ENCODE measurements around the gene ALG1. TPM values are rescaled to one million over a fixed set of nuclear protein-coding genes. Genes with fewer than 3 reads are reported as not detected.

ALG1 gene
- total and polyA plus RNA-seq, 2 of the 13 experiments (the other 11 are each of a cell fraction or from before 2014, with no cell fraction given) = 43.3 to 75.6 TPM

GRCh38 chr16:5044011-5044540 is 27.6 kb upstream of the ALG1 start:
- Histone ChIP-seq H3K27ac (ENCODE audit: extremely low read length, insufficient read depth, low read length) (no peak overlapping the region), H4K20me1 (ENCODE audit: insufficient read depth, low read length) (no peaks in the 10 kb centered on the region), H3K79me2 (ENCODE audit: insufficient read depth, low read length) (no peaks in the 10 kb centered on the region), H3K4me2 (ENCODE audit: low read depth, low read length) (no peak overlapping the region), H3K4me3 (replicated peaks in 1 of 3; ENCODE audit: insufficient read depth in 1 of 3, low read depth in 2 of 3, low read length in 3 of 3) (no peak overlapping the region), H3K36me3 (replicated peaks in 1 of 2; ENCODE audit: control insufficient read depth in 1 of 2, insufficient read depth in 2 of 2, low read length in 2 of 2) (no peaks in the 10 kb centered on the region), H2AFZ (ENCODE audit: low read length) (no peak overlapping the region), H3K9me3 (ENCODE audit: low read length) (no peaks in the 10 kb centered on the region), H3K9ac (ENCODE audit: insufficient read depth, low read depth, low read length) (no peak overlapping the region), H3K27me3 (ENCODE audit: control insufficient read depth in 1 of 2, insufficient read depth in 2 of 2, low read length in 2 of 2) (peaks cover 0 to 8% of the 10 kb centered on the region in 2 experiments; a peak in 2 of 5 replicates), H3K4me1 (ENCODE audit: insufficient read depth, low read length) (peaks cover 54% of the 10 kb centered on the region)
- no TSS peak for BruUV-seq (replicated peaks)
- WGBS (ENCODE audit: low lambda C conversion rate) = 71% methylated on average over 8 of the region's 8 CpGs
- in situ Hi-C loops (cut with HindIII; ENCODE audit: extremely low pct_ligation_motif_present, low pct_unique_long_range_greater_than_20kb) (no loop called here), intact Hi-C loops (cut with micrococcal nuclease; ENCODE audit: unreplicated experiment) (no loop called here)
- no peak for DNase-seq (ENCODE audit: low spot score)
- TF ChIP-seq ATF7-NPFF (CRISPR knock-in tag; IDR thresholded peaks at IDR 0.05; ENCODE audit: low read depth) (no peak), CHCHD3 (CRISPR knock-in tag; IDR thresholded peaks at IDR 0.05) (no peak), ATF3 (CRISPR knock-in tag; IDR thresholded peaks at IDR 0.05) (no peak), E2F2 (CRISPR knock-in tag; IDR thresholded peaks at IDR 0.05; ENCODE audit: borderline replicate concordance) (no peak), TCF7 (IDR thresholded peaks at IDR 0.05; ENCODE audit: low read depth) (no peak), ZNF160 (CRISPR knock-in tag; IDR thresholded peaks at IDR 0.05) (no peak), ZNF589 (CRISPR knock-in tag; conservative IDR thresholded peaks at IDR 0.05) (no peak), RFX3 (CRISPR knock-in tag; IDR thresholded peaks at IDR 0.05) (no peak), AGO2 (optimal IDR thresholded peaks at IDR 0.05; ENCODE audit: low read depth, low read length) (no peak), TEAD3 (CRISPR knock-in tag; optimal IDR thresholded peaks at IDR 0.05; ENCODE audit: borderline replicate concordance) (no peak)
- ATAC-seq = no peak
- POLR2A ChIA-PET = no interaction called here
- no peak for FAIRE-seq
- CTCF ChIA-PET (ENCODE audit: low intra/inter-chr PET ratio, low total read pairs) = no interaction called here
